HG03460 (cell line): ENCODE results near the gene SPPL2B.
A peak's percentile ranks its signal among the peaks of the same experiment; 100 is the strongest.

ENCODE experiments used
- ATAC-seq: cut with Tn5 transposase; IDR thresholded peaks from one replicate; pipeline ENCODE4 v1.9.1; 2021; ENCODE audit not compliant: unreplicated experiment

The SPPL2B gene

GRCh38 chr19:2321565-2322283, 6.8 kb upstream of the SPPL2B start:
- no peak for ATAC-seq

DNA sequence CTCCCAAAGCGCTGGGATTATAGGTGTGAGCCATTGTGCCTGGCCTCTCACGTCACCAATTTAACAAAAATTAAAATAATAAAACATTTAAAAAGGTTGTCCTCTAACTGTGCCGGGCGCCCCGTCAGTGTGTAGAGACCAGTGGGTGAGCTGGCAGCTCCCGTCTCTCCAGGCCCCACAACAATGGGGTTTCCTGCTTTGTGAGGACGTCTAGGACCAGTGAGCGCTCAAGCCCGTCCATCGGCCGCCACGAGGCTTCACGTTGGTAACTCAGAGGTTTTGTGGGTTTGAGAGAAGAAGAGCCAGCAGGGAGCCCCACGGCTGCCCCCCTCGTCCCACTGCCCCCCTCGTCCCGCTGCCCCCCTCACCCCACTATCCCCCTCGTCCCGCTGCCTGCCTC, 4.8 kb upstream of the SPPL2B start:
- ATAC-seq: no peak

GRCh38 chr19:2324220-2324948, 4.1 kb upstream of the SPPL2B start:
- ATAC-seq: no peak

- no peak for ATAC-seq
These were observed 3.0 kb upstream of the SPPL2B start for GRCh38 chr19:2325281-2326046.

DNA sequence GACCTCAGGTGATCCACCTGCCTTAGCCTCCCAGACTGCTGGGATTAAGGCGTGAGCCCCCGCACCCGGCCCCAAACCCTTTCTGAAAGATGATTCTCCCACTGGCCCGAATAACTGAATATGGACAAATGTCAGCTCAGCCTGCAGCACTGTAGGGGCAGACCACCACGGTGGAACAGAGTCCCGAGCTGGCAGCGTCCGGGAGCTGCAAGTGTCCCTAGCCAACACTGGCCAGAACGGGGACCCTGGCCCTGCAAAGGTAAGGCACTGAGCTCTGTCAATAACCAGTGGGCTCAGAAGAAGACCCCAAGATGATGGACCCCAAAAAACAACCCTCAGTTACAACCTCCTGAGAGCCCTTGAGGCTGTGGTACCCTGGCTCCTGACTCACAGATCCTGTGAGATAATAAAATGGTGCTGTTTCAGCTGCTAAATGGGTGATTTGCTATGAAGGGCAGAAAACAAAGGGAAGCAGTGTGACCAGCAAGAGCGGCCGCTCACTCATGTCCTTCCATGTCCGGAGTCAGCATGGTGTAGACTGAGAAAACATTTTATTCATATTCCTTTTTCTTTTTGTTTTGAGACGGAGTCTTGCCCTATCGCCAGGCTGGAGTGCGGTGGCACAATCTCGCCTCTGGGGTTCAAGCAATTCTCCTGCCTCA, 1.7 kb upstream of the SPPL2B start:
- ATAC-seq: no peak

DNA sequence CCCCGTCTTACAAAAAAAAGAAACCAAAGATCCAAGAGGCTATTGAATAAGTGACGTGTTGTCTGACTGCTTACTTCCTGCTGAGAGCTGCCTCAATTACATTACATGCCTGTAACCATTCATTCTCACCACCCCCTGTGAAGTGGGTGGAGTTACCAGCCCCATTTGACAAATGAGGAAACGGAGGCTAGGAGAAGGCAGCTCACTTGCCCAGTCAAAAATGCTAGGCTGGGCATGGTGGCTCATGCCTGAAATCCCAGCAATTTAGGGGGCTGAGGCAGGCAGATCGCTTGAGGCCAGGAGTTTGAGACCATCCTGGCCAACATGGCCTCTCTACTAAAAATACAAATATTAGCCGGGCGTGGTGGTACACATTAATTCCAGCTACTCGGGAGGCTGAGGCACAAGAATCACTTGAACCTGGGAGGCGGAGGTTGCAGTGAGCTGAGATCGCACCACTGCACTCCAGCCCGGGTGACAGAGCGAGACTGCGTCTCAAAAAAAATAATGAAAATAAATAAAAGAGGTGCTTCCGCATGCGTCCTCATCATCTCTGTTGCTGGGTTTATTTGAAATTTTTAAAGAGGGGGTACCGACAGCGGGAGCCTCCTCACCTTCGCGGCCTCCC, 597 bp upstream of the SPPL2B start:
- peak; percentile 1 for ATAC-seq

DNA sequence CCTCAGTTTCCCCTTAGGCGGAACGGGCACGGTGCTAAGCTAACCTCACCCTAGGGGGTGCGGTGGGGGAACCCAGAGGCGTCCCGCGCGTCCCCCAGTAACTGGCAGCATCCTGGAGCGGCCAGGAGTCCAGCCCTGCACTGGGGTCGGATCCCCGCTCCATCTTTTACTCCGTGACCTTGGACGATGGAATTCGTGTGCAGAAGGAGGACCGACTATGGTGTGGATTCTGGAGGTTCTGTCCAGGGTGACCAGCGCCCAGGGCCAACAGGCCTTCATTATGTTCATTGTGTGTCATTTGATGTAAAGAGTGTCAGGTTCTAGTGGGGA, 630 bp downstream of the SPPL2B start:
- no peak for ATAC-seq

DNA sequence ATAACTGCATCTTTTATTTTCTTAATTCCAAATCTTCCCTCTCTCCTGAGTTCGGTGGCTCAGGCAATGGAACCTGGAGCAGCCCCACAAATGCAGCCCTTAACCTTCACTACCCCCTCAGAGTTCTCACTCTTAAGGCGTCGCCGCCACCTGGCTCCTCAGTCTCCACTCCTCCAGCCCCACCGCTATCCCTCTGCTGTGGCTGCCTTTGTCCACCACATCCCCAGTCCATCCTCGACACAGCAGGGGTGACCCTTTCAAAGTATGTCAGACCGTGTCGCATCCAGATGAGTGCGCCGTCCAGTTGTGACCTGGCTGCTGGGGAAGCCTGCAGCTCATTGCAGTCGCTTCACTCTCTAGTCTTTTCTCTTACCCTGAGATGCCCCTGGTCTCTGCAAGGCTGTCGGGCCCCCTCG, 1.0 kb downstream of the SPPL2B start:
- ATAC-seq: no peak

DNA sequence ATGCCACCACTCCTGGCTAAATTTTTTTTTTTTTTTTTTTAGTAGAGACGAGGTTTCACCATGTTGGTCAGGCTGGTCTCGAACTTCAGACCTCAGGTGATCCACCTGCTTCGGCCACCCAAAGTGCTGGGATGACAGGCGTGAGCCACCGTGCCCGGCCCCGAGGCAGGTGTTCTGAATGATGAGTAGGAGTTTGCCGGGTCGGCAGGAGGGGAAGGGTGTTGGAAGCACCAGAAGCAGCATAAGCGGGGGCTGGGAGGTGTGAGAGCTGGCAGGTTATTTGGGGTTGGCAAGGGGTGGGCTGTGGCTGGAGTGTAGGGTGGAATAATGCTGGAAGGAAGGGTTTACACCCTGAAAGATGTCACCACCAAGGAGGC, 1.8 kb downstream of the SPPL2B start:
- no peak for ATAC-seq

GRCh38 chr19:2330632-2331284, 2.3 kb downstream of the SPPL2B start:
- no peak for ATAC-seq

GRCh38 chr19:2331601-2332246, 3.2 kb downstream of the SPPL2B start:
- ATAC-seq: no peak

DNA sequence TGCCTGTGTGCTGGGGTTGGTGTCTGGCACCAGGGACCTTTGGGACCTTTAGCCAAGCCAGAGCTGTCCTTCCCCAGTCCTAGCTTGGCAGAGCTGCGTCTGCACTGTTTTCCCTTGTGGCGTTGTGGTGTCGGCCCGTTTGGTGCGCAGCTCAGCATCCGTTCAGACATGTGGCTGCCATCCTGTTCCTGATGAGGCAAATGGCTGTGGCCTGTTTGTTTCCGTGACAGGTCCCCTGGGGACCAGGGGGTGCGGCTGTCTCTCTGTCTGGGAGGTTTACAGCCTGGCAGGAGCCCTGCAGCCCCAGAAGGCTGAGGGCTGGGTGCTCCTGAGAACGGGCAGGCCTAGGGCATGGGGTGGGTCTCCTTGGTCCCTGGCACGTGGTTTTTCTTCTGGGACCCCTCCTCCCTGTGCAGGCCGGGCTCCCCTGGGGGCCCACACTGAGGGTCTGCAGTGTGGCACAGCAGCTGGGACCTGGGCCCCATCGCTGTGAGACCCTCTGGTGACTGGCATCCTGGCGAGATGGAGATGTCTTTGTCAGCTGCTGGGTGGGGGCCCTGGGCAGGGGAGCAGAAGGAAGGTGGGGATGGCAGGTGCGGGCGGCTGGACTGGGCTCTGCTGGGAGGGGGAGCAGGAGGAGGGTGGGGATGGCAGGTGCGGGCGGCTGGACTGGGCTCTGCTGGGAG, 4.0 kb downstream of the SPPL2B start:
- ATAC-seq: no peak

- ATAC-seq: no peak
These were observed 4.7 kb downstream of the SPPL2B start for GRCh38 chr19:2333027-2333806.

GRCh38 chr19:2333807-2334211, 5.3 kb downstream of the SPPL2B start:
- ATAC-seq: no peak

GRCh38 chr19:2334426-2334825, 5.9 kb downstream of the SPPL2B start:
- ATAC-seq: no peak

DNA sequence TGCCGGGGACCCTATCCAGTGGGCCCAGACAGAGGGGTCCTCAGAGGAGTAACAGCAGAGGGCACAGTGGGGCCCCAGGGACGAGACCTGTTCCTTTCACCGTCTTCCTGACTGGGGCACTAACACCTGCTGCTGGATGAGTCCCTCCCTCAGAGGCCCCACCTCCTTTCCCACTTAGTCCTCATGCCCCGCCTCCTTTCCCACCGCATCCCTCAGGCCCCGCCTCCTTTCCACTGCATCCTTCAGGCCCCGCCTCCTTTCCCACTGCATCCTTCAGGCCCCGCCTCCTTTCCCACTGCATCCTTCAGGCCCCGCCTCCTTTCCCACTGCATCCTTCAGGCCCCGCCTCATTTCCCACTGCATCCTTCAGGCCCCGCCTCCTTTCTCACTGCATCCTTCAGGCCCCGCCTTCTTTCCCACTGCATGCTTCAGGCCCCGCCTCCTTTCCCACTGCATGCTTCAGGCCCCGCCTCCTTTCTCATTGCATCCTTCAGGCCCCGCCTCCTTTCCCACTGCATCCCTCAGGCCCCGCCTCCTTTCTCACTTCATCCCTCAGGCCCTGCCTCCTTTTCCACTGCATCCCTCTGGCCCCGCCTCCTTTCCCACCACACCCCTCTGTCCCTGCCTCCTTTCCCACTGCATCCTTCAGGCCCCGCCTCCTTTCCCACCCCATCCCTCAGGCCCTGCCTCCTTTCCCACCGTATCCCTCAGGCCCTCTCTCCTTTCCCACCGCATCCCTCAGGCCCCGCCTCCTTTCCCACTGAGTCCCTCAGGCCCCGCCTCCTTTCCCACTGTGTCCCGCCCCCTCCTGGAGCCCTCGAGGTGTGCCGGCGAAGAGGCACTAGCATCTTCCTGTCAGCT, 6.7 kb downstream of the SPPL2B start:
- no peak for ATAC-seq

GRCh38 chr19:2335848-2336247, 7.4 kb downstream of the SPPL2B start:
- ATAC-seq: no peak
